ENCODE measurements around the gene DENND4A. TPM values are rescaled to one million over a fixed set of nuclear protein-coding genes. Genes with fewer than 3 reads are reported as not detected.

DENND4A gene
- total and polyA plus RNA-seq, 9 of the 15 experiments (the other 6 are each of a cell fraction or from before 2014, with no cell fraction given): 6.8 to 32.3 (median 19.9) TPM

DNA sequence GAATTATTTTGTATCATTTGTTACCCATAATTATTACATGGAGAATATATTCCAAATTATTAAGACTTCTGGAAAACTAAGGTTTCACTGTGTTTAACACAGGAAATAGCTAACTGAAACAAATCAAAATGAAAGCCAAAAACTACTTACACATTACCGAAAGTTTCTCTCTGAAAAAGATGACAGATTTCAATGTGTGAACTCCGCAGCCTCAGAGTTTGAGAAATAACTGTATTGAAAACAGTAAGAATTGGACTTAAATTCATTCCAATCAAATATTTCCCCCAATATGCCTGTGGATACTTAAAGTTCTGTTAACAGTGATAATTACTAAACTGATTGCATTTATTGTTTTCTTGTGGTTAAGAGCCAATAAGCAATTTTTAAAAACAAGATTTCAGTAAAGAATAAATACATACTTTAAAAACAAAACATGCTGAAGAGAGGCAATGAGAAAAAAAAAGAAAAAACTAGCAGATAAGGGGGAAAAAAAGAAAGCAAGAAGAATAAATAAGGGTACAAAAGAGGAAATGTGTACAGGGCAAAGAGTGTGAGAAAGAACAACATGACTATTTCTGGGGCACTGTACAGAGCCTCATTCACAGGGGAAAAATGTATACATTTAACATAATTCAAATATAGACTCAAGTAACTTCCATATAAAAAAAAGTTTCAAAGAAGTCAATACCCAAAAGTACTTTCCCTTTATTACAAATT, 30.7 kb downstream of the DENND4A start (continued):
- TF ChIP-seq, protein P1, sequence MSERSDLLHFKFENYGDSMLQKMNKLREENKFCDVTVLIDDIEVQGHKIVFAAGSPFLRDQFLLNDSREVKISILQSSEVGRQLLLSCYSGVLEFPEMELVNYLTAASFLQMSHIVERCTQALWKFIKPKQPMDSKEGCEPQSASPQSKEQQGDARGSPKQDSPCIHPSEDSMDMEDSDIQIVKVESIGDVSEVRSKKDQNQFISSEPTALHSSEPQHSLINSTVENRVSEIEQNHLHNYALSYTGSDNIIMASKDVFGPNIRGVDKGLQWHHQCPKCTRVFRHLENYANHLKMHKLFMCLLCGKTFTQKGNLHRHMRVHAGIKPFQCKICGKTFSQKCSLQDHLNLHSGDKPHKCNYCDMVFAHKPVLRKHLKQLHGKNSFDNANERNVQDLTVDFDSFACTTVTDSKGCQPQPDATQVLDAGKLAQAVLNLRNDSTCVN (CRISPR knock-in tag; IDR thresholded peaks at IDR 0.05): no peak
- TF ChIP-seq TCF7L2 (IDR thresholded peaks at IDR 0.05; ENCODE audit: low read depth, low read length): no peak
- no peak for TF ChIP-seq NFATC3 (IDR thresholded peaks at IDR 0.05)

DNA sequence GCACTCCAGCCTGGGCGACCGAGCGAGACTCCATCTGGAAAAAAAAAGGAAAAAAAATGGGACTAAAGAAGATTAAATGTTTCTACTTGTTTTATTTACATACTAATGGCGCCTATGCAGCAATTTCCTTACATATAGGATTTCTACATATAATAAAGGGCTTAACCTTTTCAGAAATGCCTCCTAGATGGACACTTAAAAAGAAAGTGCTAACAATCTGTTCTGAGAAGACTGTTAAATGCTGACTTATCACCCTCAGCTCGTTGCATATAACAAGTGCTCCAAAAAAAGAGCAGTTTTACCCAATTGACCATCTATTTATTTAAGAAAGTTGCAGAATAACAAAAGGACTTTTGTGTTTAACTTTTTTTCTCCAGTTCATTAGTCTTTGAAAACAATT, 32.7 kb downstream of the DENND4A start:
- CTCF ChIA-PET (ENCODE audit: low intra/inter-chr PET ratio): no interaction called here
- H4K20me1 ChIP-seq (replicated peaks; ENCODE audit: control insufficient read depth, insufficient read depth, low read length): peaks cover 5% of the 10 kb centered on the region; the same call in 1 of the 2 replicates
- ATAC-seq (no peak), FAIRE-seq (no peak), DNase-seq (ENCODE audit: extremely low read depth in 1 of 4, low spot score in 3 of 4) (no peak)
- in situ Hi-C loops (cut with MboI) (no loop called here), intact Hi-C loops (cut with micrococcal nuclease) (no loop called here)
- no peaks in the 10 kb centered on the region for H3K9me3 ChIP-seq (replicated peaks; ENCODE audit: control insufficient read depth, insufficient read depth, low read depth, low read length)
- POLR2A ChIA-PET: interaction anchor here (1.0 kb wide), 1 partner anchor 10 kb away, joined by 3 read pairs; no protein-coding TSS in a partner anchor
- 81% methylated on average over 5 of the region's 5 CpGs for WGBS (ENCODE audit: insufficient coverage, low coverage, missing lambda C conversion rate)
- no peak overlapping the region for H3K4me2 ChIP-seq (ENCODE audit: insufficient read depth, low read length)
- no peak overlapping the region for H3K9ac ChIP-seq (ENCODE audit: insufficient read depth in 1 of 2, low read depth in 2 of 2, low read length in 2 of 2)
- no peak overlapping the region for H3K27ac ChIP-seq (ENCODE audit: extremely low read depth, low read depth, low read length)
- H2AFZ ChIP-seq (ENCODE audit: low read depth, low read length): no peak overlapping the region
- H3K4me1 ChIP-seq (replicated peaks in 1 of 2; ENCODE audit: control insufficient read depth in 2 of 2, insufficient read depth in 2 of 2, low read length in 2 of 2): peaks cover 0 to 4% of the 10 kb centered on the region in 2 experiments; a peak in 2 of 5 replicates
- no peaks in the 10 kb centered on the region for H3K27me3 ChIP-seq (ENCODE audit: control insufficient read depth in 2 of 2, insufficient read depth in 2 of 2, low read length in 2 of 2)
- no peaks in the 10 kb centered on the region for H3K9me1 ChIP-seq (ENCODE audit: control insufficient read depth, insufficient read depth, low read length)
- peaks cover 5% of the 10 kb centered on the region; the same call in 2 of the 3 replicates for H3K36me3 ChIP-seq (ENCODE audit: control insufficient read depth, insufficient read depth, low read length)
- no TSS peak for BruUV-seq (replicated peaks)
- H3K4me3 ChIP-seq: no peak overlapping the region
- H3K79me2 ChIP-seq (ENCODE audit: control insufficient read depth, insufficient read depth, low read length): peaks cover 18% of the 10 kb centered on the region
- TF ChIP-seq DMBX1 (CRISPR knock-in tag; IDR thresholded peaks at IDR 0.05; ENCODE audit: borderline replicate concordance) (no peak), RUNX1 (IDR thresholded peaks at IDR 0.05; ENCODE audit: low read depth) (no peak), PRPF4 (IDR thresholded peaks at IDR 0.05; ENCODE audit: insufficient read depth, low read depth, low read length, poor library complexity, severe bottlenecking) (no peak), MCM7 (IDR thresholded peaks at IDR 0.05) (no peak), KLF13 (tag; IDR thresholded peaks at IDR 0.05; ENCODE audit: borderline replicate concordance, low read depth) (no peak), NR2F6 (CRISPR knock-in tag; IDR thresholded peaks at IDR 0.05) (no peak), SNIP1 (IDR thresholded peaks at IDR 0.05; ENCODE audit: low read depth) (no peak), HNRNPK (IDR thresholded peaks at IDR 0.05; ENCODE audit: low read depth, low read length, poor library complexity, severe bottlenecking) (no peak)
- TF ChIP-seq, protein P2, sequence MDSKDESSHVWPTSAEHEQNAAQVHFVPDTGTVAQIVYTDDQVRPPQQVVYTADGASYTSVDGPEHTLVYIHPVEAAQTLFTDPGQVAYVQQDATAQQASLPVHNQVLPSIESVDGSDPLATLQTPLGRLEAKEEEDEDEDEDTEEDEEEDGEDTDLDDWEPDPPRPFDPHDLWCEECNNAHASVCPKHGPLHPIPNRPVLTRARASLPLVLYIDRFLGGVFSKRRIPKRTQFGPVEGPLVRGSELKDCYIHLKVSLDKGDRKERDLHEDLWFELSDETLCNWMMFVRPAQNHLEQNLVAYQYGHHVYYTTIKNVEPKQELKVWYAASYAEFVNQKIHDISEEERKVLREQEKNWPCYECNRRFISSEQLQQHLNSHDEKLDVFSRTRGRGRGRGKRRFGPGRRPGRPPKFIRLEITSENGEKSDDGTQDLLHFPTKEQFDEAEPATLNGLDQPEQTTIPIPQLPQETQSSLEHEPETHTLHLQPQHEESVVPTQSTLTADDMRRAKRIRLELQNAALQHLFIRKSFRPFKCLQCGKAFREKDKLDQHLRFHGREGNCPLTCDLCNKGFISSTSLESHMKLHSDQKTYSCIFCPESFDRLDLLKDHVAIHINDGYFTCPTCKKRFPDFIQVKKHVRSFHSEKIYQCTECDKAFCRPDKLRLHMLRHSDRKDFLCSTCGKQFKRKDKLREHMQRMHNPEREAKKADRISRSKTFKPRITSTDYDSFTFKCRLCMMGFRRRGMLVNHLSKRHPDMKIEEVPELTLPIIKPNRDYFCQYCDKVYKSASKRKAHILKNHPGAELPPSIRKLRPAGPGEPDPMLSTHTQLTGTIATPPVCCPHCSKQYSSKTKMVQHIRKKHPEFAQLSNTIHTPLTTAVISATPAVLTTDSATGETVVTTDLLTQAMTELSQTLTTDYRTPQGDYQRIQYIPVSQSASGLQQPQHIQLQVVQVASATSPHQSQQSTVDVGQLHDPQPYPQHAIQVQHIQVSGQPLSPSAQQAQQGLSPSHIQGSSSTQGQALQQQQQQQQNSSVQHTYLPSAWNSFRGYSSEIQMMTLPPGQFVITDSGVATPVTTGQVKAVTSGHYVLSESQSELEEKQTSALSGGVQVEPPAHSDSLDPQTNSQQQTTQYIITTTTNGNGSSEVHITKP (IDR thresholded peaks at IDR 0.05; ENCODE audit: partially characterized antibody): no peak
- TF ChIP-seq, protein P3, sequence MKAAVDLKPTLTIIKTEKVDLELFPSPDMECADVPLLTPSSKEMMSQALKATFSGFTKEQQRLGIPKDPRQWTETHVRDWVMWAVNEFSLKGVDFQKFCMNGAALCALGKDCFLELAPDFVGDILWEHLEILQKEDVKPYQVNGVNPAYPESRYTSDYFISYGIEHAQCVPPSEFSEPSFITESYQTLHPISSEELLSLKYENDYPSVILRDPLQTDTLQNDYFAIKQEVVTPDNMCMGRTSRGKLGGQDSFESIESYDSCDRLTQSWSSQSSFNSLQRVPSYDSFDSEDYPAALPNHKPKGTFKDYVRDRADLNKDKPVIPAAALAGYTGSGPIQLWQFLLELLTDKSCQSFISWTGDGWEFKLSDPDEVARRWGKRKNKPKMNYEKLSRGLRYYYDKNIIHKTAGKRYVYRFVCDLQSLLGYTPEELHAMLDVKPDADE (conservative IDR thresholded peaks at IDR 0.05; ENCODE audit: control insufficient read depth, low read depth, low read length): no peak
